Measurements from ENCODE around the gene WSB2.

DNA sequence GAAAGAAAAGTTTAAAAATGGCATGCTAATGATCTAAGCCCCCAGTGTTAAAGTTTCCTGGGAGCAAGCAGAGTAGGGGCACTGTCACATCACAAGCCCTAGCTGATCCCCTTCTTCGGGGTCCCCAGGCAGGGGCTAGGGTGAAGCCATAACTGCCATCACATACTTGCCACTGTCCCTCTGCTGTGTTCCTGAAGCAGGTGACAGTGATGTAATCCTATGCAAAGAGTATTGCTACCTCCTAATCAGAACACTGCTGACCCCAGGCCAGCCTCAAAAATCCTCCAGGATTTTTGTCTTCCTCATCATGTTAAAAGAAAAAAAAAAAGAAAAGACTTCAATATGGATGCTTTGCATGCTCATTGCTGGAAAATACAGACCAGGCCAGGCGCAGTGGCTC lies 45.7 kb downstream of the WSB2 start:
- TF ChIP-seq, protein P1, sequence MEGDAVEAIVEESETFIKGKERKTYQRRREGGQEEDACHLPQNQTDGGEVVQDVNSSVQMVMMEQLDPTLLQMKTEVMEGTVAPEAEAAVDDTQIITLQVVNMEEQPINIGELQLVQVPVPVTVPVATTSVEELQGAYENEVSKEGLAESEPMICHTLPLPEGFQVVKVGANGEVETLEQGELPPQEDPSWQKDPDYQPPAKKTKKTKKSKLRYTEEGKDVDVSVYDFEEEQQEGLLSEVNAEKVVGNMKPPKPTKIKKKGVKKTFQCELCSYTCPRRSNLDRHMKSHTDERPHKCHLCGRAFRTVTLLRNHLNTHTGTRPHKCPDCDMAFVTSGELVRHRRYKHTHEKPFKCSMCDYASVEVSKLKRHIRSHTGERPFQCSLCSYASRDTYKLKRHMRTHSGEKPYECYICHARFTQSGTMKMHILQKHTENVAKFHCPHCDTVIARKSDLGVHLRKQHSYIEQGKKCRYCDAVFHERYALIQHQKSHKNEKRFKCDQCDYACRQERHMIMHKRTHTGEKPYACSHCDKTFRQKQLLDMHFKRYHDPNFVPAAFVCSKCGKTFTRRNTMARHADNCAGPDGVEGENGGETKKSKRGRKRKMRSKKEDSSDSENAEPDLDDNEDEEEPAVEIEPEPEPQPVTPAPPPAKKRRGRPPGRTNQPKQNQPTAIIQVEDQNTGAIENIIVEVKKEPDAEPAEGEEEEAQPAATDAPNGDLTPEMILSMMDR (IDR thresholded peaks at IDR 0.05; ENCODE audit: control extremely low read depth in 1 of 3, insufficient read depth in 1 of 3, low read depth in 1 of 3, low read length in 3 of 3), result no peak
- no peak for TF ChIP-seq ZNF274 (IDR thresholded peaks at IDR 0.05; ENCODE audit: borderline replicate concordance, extremely low read depth, low read length)
- TF ChIP-seq POLR2A (IDR thresholded peaks at IDR 0.05; ENCODE audit: control extremely low read depth in 1 of 2, low read depth in 2 of 2, low read length in 2 of 2), result no peak
- TF ChIP-seq EP300 (IDR thresholded peaks at IDR 0.05; ENCODE audit: borderline replicate concordance in 1 of 2, low read depth in 2 of 2, low read length in 2 of 2), result no peak
